LNCAP (cell line): Measurements from ENCODE around the gene CLMP.

Source experiments
- TF ChIP-seq, protein P1 (sequence below): fragments of 450-650 bp; IDR thresholded peaks from 2 replicates; pipeline ENCODE4 v1.5.1; 2017; ENCODE audit warnings: mild to moderate bottlenecking

CLMP gene

DNA sequence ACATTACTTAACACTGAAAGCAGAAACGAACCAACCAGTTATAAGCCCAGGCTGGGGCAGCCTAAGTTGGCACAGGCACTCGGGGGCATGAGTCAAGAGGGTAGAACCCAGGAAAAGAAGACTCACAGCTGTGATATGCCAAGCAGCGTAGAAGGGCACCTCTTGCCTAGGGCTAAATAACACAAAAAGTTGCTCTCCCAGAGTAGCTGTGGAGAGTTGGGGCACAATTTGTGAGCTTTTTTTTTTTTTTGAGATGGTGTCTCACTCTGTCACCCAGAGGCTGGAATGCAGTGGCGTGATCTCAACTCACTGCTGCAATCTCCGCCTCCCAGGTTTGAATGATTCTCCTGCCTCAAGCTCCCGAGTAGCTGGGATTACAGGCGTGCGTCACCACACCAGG, 8.8 kb downstream of the CLMP start:
- TF ChIP-seq, protein P1, sequence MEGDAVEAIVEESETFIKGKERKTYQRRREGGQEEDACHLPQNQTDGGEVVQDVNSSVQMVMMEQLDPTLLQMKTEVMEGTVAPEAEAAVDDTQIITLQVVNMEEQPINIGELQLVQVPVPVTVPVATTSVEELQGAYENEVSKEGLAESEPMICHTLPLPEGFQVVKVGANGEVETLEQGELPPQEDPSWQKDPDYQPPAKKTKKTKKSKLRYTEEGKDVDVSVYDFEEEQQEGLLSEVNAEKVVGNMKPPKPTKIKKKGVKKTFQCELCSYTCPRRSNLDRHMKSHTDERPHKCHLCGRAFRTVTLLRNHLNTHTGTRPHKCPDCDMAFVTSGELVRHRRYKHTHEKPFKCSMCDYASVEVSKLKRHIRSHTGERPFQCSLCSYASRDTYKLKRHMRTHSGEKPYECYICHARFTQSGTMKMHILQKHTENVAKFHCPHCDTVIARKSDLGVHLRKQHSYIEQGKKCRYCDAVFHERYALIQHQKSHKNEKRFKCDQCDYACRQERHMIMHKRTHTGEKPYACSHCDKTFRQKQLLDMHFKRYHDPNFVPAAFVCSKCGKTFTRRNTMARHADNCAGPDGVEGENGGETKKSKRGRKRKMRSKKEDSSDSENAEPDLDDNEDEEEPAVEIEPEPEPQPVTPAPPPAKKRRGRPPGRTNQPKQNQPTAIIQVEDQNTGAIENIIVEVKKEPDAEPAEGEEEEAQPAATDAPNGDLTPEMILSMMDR, result no peak

DNA sequence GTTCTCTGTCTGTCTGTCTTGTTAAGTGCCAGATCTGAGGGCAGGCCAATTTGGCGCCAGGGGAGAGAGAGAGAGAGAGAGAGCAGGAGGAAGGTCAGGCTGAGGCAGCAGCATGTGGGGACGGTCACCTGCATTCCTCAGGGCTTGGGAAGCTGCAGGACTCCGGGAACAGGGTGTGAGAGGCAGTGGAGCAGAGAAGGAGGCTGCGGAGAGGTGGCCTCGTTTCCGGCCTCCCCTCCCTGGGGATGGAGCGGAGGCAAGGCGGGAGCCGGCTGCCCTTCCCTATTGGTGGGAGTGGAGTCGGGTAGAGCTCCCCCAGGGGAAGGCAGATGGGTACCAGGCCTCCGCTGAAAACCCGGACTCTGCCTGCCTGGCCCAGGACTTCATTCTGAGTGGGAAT, 9.7 kb downstream of the CLMP start:
- TF ChIP-seq, protein P1, result no peak

DNA sequence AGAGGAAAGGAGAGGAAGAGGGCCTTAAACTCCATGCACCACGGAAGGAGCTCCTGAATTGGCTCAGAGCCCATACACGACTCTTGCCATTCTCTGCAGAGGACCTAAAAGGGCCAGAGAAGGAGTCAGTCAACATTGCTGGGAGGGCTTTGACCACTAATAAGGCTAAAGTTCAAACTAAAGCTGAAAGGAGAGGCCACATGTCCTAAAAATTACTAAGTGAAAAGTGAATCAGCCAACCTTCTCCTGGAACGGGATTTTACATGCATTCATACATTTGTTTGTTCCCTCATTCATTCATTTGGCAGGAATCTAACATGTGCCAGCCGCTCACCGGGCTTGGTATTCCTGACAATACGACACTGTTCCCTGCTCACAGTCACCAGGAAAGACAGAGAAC, 10.5 kb downstream of the CLMP start:
- TF ChIP-seq, protein P1, result no peak

DNA sequence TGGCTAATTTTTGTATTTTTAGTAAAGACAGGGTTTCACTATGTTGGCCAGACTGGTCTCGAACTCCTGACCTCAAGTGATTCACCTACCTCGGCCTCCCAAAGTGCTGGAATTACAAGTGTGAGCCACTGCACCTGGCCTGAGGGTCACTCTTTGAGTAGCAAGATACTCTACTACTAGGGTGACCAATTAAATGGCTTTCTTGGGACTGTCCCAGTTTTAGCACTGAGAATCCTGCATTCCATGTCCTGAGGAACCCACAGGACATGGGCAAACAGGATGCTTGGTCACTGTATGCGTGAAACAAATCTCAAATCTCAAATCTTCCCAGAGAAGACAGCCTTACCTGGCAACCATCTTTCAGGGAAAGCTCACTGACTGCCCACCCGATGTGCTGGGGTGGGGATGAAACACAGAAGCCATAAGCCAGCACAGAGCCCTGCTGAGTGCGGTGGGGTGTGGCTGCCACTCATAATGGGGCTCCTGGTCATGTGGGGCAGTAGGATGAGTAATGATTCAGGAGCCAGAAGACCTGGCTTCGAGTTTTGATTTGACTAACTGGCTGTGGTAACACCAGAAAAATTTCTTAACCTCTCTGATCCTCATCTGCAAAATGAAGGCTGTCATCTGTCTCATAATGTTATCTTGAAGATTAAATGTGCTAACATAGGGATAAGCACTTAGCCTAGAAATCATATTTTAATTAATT, 11.5 kb downstream of the CLMP start:
- TF ChIP-seq, protein P1, result no peak

DNA sequence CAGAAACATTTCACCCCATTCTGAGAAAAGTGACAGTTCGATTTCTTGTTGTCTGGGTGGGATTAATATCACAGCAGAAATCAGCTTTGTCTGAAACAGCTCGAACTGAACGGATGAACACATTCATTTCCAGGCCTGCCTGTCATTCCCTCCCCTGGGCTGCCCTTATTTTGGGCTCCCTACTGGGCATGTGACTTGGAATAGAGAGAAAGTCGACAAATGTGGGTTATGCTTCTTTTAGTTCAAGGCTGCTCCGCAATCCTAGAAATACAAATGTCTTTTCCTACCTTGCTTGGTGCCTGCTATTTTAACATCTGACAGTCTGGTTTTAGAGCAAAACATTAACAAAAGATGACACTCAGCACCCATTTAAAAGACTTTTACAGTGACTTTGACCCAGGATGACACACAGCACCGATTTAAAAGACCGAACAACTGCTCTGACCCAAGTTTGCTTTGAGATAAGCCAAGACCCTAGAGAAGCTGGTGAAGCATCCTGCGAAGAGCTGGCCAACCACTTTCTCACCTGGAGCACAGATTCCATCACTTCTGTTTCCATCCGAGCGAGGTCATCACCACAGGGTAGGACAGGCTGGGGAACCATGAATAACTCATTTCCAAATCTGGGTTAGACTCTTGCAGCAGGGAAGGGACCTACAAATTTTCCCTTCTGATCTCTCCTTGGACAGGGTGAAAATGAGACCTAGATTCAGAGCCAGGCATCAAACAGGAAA, 13.1 kb downstream of the CLMP start:
- TF ChIP-seq, protein P1, result no peak

DNA sequence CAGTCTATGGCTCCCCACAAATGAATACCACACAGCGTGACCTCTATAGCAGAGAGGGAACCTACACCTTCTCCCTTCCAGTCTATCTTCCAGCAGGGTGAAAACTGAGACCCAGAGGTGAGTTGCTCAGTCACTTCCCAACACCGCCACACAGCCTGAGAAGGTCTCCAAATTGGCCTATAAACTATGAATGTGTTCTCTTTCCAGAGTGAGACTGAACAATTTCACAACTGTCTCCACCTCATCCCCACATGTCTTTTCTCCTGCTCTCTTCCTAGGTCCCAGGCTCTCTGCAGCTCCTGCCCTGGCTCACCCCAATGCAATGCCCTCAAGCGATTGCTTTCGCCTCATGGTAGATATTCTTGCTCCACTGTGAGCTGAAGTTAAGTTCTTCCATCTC, 14.0 kb downstream of the CLMP start:
- TF ChIP-seq, protein P1, result no peak

DNA sequence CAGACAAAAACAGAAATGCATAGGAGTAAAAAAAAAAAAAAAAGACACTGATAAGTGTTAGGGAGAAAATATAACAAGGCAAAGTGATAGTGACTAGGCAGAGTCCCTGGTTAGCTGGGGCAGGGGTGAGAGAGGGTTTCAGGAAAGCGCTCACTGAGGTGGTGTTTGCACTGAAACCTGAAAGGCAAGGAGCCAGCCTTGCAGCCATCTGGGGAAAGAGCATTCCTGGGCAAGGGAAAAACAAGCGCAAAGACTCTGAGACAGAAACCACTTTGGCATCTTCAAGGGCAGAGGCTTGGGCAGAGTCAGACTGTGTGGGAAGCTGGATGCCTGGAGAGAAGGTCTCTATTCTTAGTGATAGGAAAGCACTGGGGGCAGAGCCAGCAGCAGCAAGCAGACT, 14.5 kb downstream of the CLMP start:
- TF ChIP-seq, protein P1, result no peak
